Left lung (tissue), 10 donors: ENCODE measurements around the gene CTNNA3. TPM values are rescaled to one million over a fixed set of nuclear protein-coding genes. Genes with fewer than 3 reads are reported as not detected.

Source experiments
- ATAC-seq: fragments of 200-7000 bp; cut with Tn5 transposase; one replicate; pipeline ENCODE4 v1.9.1; 2020; ENCODE audit warnings: moderate library complexity
- DNase-seq, 4 donors: peaks; one replicate each; pipeline ENCODE4 v3.0.0-alpha.2; 2013 to 2020
- H3K27ac ChIP-seq, 2 donors: fragments of 200-600 bp; sonication (generic) in 1 of 2; one replicate each; pipeline versions ENCODE4 v1.5.0 to v1.8.0; 2020 to 2021
- H3K27me3 ChIP-seq, 2 donors: fragments of 200-600 bp; sonication (generic) in 1 of 2; one replicate each; pipeline versions ENCODE4 v1.5.0 to v1.8.0; 2020 to 2021
- H3K36me3 ChIP-seq, 2 donors: fragments of 200-600 bp; sonication (generic) in 1 of 2; one replicate each; pipeline versions ENCODE4 v1.5.0 to v1.8.0; 2020 to 2021
- H3K4me1 ChIP-seq, 2 donors: fragments of 200-600 bp; one replicate each; pipeline ENCODE4 v1.8.0; 2021
- H3K4me3 ChIP-seq, 2 donors: fragments of 200-600 bp; sonication (generic) in 1 of 2; one replicate each; pipeline versions ENCODE4 v1.5.0 to v1.8.0; 2020 to 2021; ENCODE audit warnings: mild to moderate bottlenecking in 1 of 2
- H3K9me3 ChIP-seq, 2 donors: fragments of 200-600 bp; sonication (generic) in 1 of 2; one replicate each; pipeline versions ENCODE4 v1.5.0 to v1.8.0; 2020 to 2021
- CTCF ChIP-seq, 2 donors: fragments of 200-600 bp; sonication (generic) in 1 of 2; IDR thresholded peaks; one replicate each; pipeline versions ENCODE4 v1.5.0 to v1.8.0; 2021; ENCODE audit warnings: antibody characterized with exemption in 2 of 2
- intact Hi-C, 2 donors: fragments of 100-400 bp; cut with DNase I; formaldehyde crosslinking; loops; one replicate each; pipeline versions ENCODE4 v1.11.2 to v1.14.2; 2022
- polyA plus RNA-seq, 6 donors: library from polyadenylated mRNA; unstranded; fragments of 120-200 nt; gene quantifications; one replicate each; pipeline ENCODE4 v1.2.1, GENCODE V29; 2013; ENCODE audit not compliant: insufficient read length in 6 of 6
- total RNA-seq, 2 donors: library from RNA; stranded (reverse); fragmentation: NEBNext Ultra II Directional; extraction: Animal tissue kit (Norgen Biotek cat#: 25700); gene quantifications; one replicate each; pipeline ENCODE4 v1.2.1, GENCODE V29; 2021
- donor health status: DM: no; HTN: yes; CAD: no.
- donor health status: DM: no; HTN: no; CAD: no.

CTNNA3 gene
- total and polyA plus RNA-seq, 8 donors = 1.1 to 8.2 (median 6.6) TPM; not detected in 1

GRCh38 chr10:66265398-66265797, 1430.6 kb downstream of the CTNNA3 start:
- no peaks in the 10 kb centered on the region for H3K27me3 ChIP-seq
- no peak for ATAC-seq
- TF ChIP-seq CTCF (IDR thresholded peaks at IDR 0.05) = no peak
- DNase-seq = no peak
- H3K9me3 ChIP-seq = no peaks in the 10 kb centered on the region
- H3K4me1 ChIP-seq = no peaks in the 10 kb centered on the region
- H3K4me3 ChIP-seq = no peak overlapping the region
- intact Hi-C loops = no loop called here
- H3K36me3 ChIP-seq = no peaks in the 10 kb centered on the region
- H3K27ac ChIP-seq = no peak overlapping the region

DNA sequence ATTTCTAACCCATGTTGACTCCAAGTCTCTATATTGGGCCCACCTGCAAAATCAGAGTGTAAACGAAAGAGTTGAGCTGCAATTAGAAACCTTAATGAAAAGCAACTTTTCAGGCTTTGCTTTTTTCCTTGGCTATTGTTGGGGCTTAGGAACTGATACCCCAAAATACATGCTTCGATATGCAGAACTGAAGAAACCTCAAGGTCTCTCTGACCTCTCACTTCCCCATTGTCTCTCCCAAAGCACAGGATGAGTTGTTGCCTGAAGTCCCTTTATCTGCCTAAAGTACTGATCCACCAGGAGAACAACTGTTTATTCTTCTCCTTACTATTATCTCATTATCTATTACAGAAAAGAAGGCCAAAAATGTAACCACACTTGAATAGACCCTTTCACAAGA, 1436.2 kb downstream of the CTNNA3 start:
- H3K27ac ChIP-seq = no peak overlapping the region
- no peak for DNase-seq
- intact Hi-C loops = no loop called here
- no peak for ATAC-seq
- H3K4me3 ChIP-seq = no peak overlapping the region
- peaks cover 0 to 7% of the 10 kb centered on the region in 2 donors for H3K9me3 ChIP-seq
- no peaks in the 10 kb centered on the region for H3K4me1 ChIP-seq
- H3K27me3 ChIP-seq = no peaks in the 10 kb centered on the region
- H3K36me3 ChIP-seq = no peaks in the 10 kb centered on the region
- no peak for TF ChIP-seq CTCF (IDR thresholded peaks at IDR 0.05)

- no peaks in the 10 kb centered on the region for H3K27me3 ChIP-seq
- H3K9me3 ChIP-seq = peaks cover 0 to 12% of the 10 kb centered on the region in 2 donors
- no peak for TF ChIP-seq CTCF (IDR thresholded peaks at IDR 0.05)
- no peak for DNase-seq
- no peak overlapping the region for H3K27ac ChIP-seq
- intact Hi-C loops = no loop called here
- no peaks in the 10 kb centered on the region for H3K4me1 ChIP-seq
- no peak overlapping the region for H3K4me3 ChIP-seq
- H3K36me3 ChIP-seq = no peaks in the 10 kb centered on the region
- no peak for ATAC-seq
Measured at GRCh38 chr10:66258693-66259092, 1437.3 kb downstream of the CTNNA3 start.

DNA sequence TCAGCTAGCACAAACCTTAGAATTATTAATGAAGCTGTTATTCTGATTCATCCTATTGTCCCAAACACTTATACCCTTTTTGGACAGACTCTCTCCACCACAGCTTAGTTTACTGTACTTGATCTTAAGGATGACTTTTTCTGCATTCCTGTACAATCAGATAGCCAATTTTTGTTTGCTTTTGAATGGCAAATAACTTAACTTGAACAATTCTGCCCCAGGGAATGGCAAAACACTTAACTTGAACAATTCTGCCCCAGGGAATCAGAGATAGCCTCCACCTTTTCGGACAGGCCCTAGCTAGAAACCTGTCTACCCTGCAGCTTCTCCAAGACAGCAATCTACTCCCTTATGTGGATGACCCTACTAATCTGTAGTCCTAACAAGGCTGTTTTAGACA, 1438.2 kb downstream of the CTNNA3 start:
- no peak overlapping the region for H3K4me3 ChIP-seq
- intact Hi-C loops = no loop called here
- no peak for TF ChIP-seq CTCF (IDR thresholded peaks at IDR 0.05)
- H3K27ac ChIP-seq = no peak overlapping the region
- no peak for DNase-seq
- H3K36me3 ChIP-seq = no peaks in the 10 kb centered on the region
- ATAC-seq = no peak
- no peaks in the 10 kb centered on the region for H3K4me1 ChIP-seq
- peaks cover 0 to 12% of the 10 kb centered on the region in 2 donors for H3K9me3 ChIP-seq
- H3K27me3 ChIP-seq = no peaks in the 10 kb centered on the region

DNA sequence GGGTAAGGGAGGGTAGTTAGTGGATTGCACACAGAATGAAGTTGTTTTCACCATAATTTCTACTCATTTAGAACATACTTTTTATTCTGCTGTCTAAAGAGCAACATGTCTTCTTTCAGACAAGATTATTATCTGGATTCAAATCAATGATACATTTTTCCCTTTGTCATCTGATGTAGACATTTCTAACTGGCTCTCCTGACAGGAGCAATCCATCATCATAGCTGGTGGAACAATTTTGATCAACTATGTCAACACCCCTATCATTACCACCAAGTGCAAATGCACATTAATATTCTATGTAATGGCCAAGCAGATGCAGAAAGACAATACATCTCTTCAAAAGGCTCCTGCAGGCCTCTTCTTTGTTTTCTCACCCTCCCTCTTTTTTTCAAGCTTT, 1443.0 kb downstream of the CTNNA3 start:
- no peak overlapping the region for H3K4me3 ChIP-seq
- ATAC-seq (no peak), DNase-seq (no peak)
- intact Hi-C loops = no loop called here
- no peaks in the 10 kb centered on the region for H3K4me1 ChIP-seq
- peaks cover 0 to 18% of the 10 kb centered on the region in 2 donors for H3K9me3 ChIP-seq
- H3K27me3 ChIP-seq = no peaks in the 10 kb centered on the region
- TF ChIP-seq CTCF (IDR thresholded peaks at IDR 0.05) = no peak
- H3K27ac ChIP-seq = no peak overlapping the region
- no peaks in the 10 kb centered on the region for H3K36me3 ChIP-seq
